IMR-90 (cell line): ENCODE results near the gene SLX9. TPM values are rescaled to one million over a fixed set of nuclear protein-coding genes. Genes with fewer than 3 reads are reported as not detected.

Experiments
- ATAC-seq: fragments of 200-7000 bp; cut with Tn5 transposase; 2 replicates; pipeline ENCODE4 v1.9.1; 2020; ENCODE audit warnings: low read depth, mild to moderate bottlenecking, moderate library complexity
- BruUV-seq: library from RNA; stranded (reverse); fragments of 400-500 nt; replicated peaks from 2 replicates; lab custom pipeline; 2021; lab: Mats Ljungman, UMichigan
- CTCF ChIA-PET: fragments of 300-600 bp; formaldehyde crosslinking; extraction: SDS; loops from one replicate; lab custom pipeline; 2021; ENCODE audit warnings: antibody characterized with exemption; lab: Yijun Ruan, JAX
- POLR2A ChIA-PET: fragments of 300-600 bp; sonication (Branson Sonifier 250); formaldehyde crosslinking; loops from one replicate; lab custom pipeline; 2022; ENCODE audit warnings: antibody characterized with exemption; ENCODE audit not compliant: unreplicated experiment; lab: Charles Lee
- DNase-seq: peaks from one replicate; pipeline ENCODE4 v3.0.0; 2013
- H2AFZ ChIP-seq: replicated peaks from 2 replicates; pipeline ENCODE3; 2013; ENCODE audit warnings: low read length, mild to moderate bottlenecking; ENCODE audit not compliant: poor library complexity
- H2AK5ac ChIP-seq: 2 replicates; pipeline ENCODE4 v1.6.1; 2013; ENCODE audit warnings: low read depth, low read length, inconsistent platforms
- H2AK9ac ChIP-seq: replicated peaks from 2 replicates; pipeline ENCODE3; 2013; ENCODE audit warnings: mild to moderate bottlenecking, low read depth, low read length, moderate library complexity; ENCODE audit not compliant: poor library complexity
- H2BK120ac ChIP-seq: 2 replicates; pipeline ENCODE4 v1.6.1; 2013; ENCODE audit warnings: low read depth, low read length, inconsistent platforms
- H2BK15ac ChIP-seq: 3 replicates; pipeline ENCODE4 v1.6.1; 2013; ENCODE audit warnings: low read depth, low read length, inconsistent platforms
- H2BK20ac ChIP-seq: 2 replicates; pipeline ENCODE4 v1.6.1; 2013; ENCODE audit warnings: low read depth, mild to moderate bottlenecking, inconsistent platforms, low read length, moderate library complexity
- H2BK5ac ChIP-seq: 2 replicates; pipeline ENCODE4 v1.6.1; 2013; ENCODE audit warnings: mild to moderate bottlenecking, low read depth, low read length, inconsistent platforms; ENCODE audit not compliant: poor library complexity, severe bottlenecking
- H3K14ac ChIP-seq: replicated peaks from 2 replicates; pipeline ENCODE4 v1.6.1; 2013; ENCODE audit warnings: low read depth, low read length, inconsistent platforms
- H3K18ac ChIP-seq: 2 replicates; pipeline ENCODE4 v1.6.1; 2013; ENCODE audit warnings: low read depth, low read length, control low read depth
- H3K23ac ChIP-seq: 2 replicates; pipeline ENCODE4 v1.6.1; 2013; ENCODE audit warnings: low read depth, low read length, inconsistent platforms
- H3K27ac ChIP-seq: 2 replicates; pipeline ENCODE4 v1.5.1; 2013; ENCODE audit warnings: mild to moderate bottlenecking, control low read depth, low read length; ENCODE audit not compliant: insufficient read depth
- H3K27me3 ChIP-seq: 2 replicates; pipeline ENCODE4 v1.6.1; 2013; ENCODE audit warnings: low read length; ENCODE audit not compliant: control insufficient read depth, insufficient read depth
- H3K36me3 ChIP-seq: 2 replicates; pipeline ENCODE4 v1.6.1; 2013; ENCODE audit warnings: low read length, mixed read lengths; ENCODE audit not compliant: control insufficient read depth, insufficient read depth
- H3K4ac ChIP-seq: 2 replicates; pipeline ENCODE4 v1.6.1; 2013; ENCODE audit warnings: low read depth, low read length, inconsistent platforms
- H3K4me1 ChIP-seq: 2 replicates; pipeline ENCODE4 v1.6.1; 2013; ENCODE audit warnings: low read length, mixed read lengths; ENCODE audit not compliant: control insufficient read depth, insufficient read depth
- H3K4me2 ChIP-seq: 2 replicates; pipeline ENCODE4 v1.6.1; 2013; ENCODE audit warnings: low read depth, mild to moderate bottlenecking, control low read depth, low read length, moderate library complexity
- H3K4me3 ChIP-seq: 2 replicates; pipeline ENCODE4 v1.5.1; 2013; ENCODE audit warnings: low read depth, mild to moderate bottlenecking, control low read depth, low read length, moderate library complexity; ENCODE audit not compliant: insufficient read depth
- H3K56ac ChIP-seq: 2 replicates; pipeline ENCODE4 v1.6.1; 2013; ENCODE audit warnings: low read length, inconsistent platforms; ENCODE audit not compliant: insufficient read depth; ENCODE audit errors: extremely low read depth
- H3K79me1 ChIP-seq, 2 experiments: 2 replicates each; pipeline ENCODE4 v1.6.1; 2013; ENCODE audit warnings: low read length in 2 of 2, inconsistent platforms in 1 of 2, low read depth in 1 of 2
- H3K9ac ChIP-seq: 2 replicates; pipeline ENCODE4 v1.6.1; 2013; ENCODE audit warnings: low read depth, low read length, control low read depth
- H3K9me1 ChIP-seq: 2 replicates; pipeline ENCODE4 v1.6.1; 2013; ENCODE audit warnings: low read length, inconsistent platforms; ENCODE audit not compliant: insufficient read depth
- H3K9me3 ChIP-seq: 2 replicates; pipeline ENCODE4 v1.6.1; 2013; ENCODE audit warnings: low read length; ENCODE audit not compliant: control insufficient read depth, insufficient read depth
- H4K20me1 ChIP-seq: 2 replicates; pipeline ENCODE4 v1.6.1; 2013; ENCODE audit warnings: low read length, inconsistent platforms; ENCODE audit not compliant: insufficient read depth
- H4K5ac ChIP-seq: 2 replicates; pipeline ENCODE4 v1.6.1; 2013; ENCODE audit warnings: mild to moderate bottlenecking, low read depth, low read length, control low read depth
- H4K8ac ChIP-seq, 2 experiments: 2 replicates each; pipeline ENCODE4 v1.6.1; 2013; ENCODE audit warnings: low read depth in 2 of 2, low read length in 2 of 2, control low read depth in 1 of 2, inconsistent platforms in 1 of 2
- H4K91ac ChIP-seq: 2 replicates; pipeline ENCODE4 v1.6.1; 2013; ENCODE audit warnings: low read depth, low read length, inconsistent platforms; ENCODE audit not compliant: insufficient read depth
- BHLHE40 ChIP-seq: fragments of 150-350 bp; IDR thresholded peaks from 2 replicates; pipeline ENCODE4 v1.6.1; 2016; ENCODE audit warnings: mild to moderate bottlenecking, low read depth, low read length
- CHD1 ChIP-seq: IDR thresholded peaks from 2 replicates; pipeline ENCODE4 v1.6.1; 2012; ENCODE audit warnings: low read depth, low read length, improper control_type of control experiment
- ELK1 ChIP-seq: fragments of 150-350 bp; IDR thresholded peaks from 2 replicates; pipeline ENCODE4 v1.6.1; 2016; ENCODE audit warnings: low read depth, mild to moderate bottlenecking, low read length, moderate library complexity, borderline replicate concordance
- MAZ ChIP-seq: IDR thresholded peaks from 2 replicates; pipeline ENCODE4 v1.6.1; 2012; ENCODE audit warnings: low read depth, mild to moderate bottlenecking, low read length, improper control_type of control experiment, moderate library complexity, borderline replicate concordance
- NFE2L2 ChIP-seq: fragments of 150-350 bp; IDR thresholded peaks from 2 replicates; pipeline ENCODE4 v1.6.1; 2016; ENCODE audit warnings: low read depth, mild to moderate bottlenecking, low read length
- RFX5 ChIP-seq: IDR thresholded peaks from 2 replicates; pipeline ENCODE4 v1.8.0; 2012; ENCODE audit warnings: low read depth, mild to moderate bottlenecking, low read length, moderate library complexity
- WGBS, 2 experiments: methylation state at CpG; one replicate each; pipeline versions ENCODE4 v1.1.5 to v1.1.7; 2013; ENCODE audit warnings: missing lambda C conversion rate in 2 of 2; ENCODE audit not compliant: insufficient read length in 1 of 2; ENCODE audit errors: extremely low coverage in 2 of 2; 5-methylcytosine and 5-hydroxymethylcytosine counted together
- dilution Hi-C: fragments of 300-500 bp; cut with HindIII; formaldehyde crosslinking; loops from one replicate; pipeline ENCODE4 v1.14.3; 2018; ENCODE audit warnings: low sequenced_read_pairs; ENCODE audit not compliant: unreplicated experiment
- in situ Hi-C: fragments of 300-500 bp; cut with MboI; formaldehyde crosslinking; loops from 3 replicates; pipeline ENCODE4 v1.14.3; 2019; ENCODE audit warnings: low sequenced_read_pairs, inconsistent platforms, mixed read lengths
- intact Hi-C: fragments of 100-400 bp; cut with micrococcal nuclease; formaldehyde crosslinking; loops from 2 replicates; pipeline ENCODE4 v1.10.0; 2022
- polyA plus RNA-seq, 3 experiments: library from polyadenylated mRNA; depleted of rRNA; stranded (reverse); fragments of >200 nt; gene quantifications; 2 replicates each; pipeline ENCODE4 v1.2.3, GENCODE V29; 2012; ENCODE audit warnings: low replicate concordance in 1 of 3
- total RNA-seq: library from RNA; depleted of rRNA; stranded (reverse); fragments of >200 nt; gene quantifications from 2 replicates; pipeline ENCODE4 v1.2.3, GENCODE V29; 2012

The SLX9 gene
- total and polyA plus RNA-seq, 2 of the 4 experiments (the other 2 are of a cell fraction): 10.4 to 21.7 TPM

GRCh38 chr21:44962403-44962966 lies 22.7 kb downstream of the SLX9 start (continued):
- TF ChIP-seq ELK1 (no peak), RFX5 (no peak)

GRCh38 chr21:44964381-44964780 lies 24.6 kb downstream of the SLX9 start:
- H4K8ac ChIP-seq: peak overlapping the region; percentile 34 to 64; a peak in 2 of 4 replicates
- peaks cover 13% of the 10 kb centered on the region for H3K9me1 ChIP-seq
- intact Hi-C loops (loop anchor here (5.0 kb wide), 1 partner anchor 173 kb away; no protein-coding TSS in a partner anchor), in situ Hi-C loops (no loop called here), dilution Hi-C loops (no loop called here)
- H3K4ac ChIP-seq: peak overlapping the region; percentile 93
- peak overlapping the region; percentile 74 for H3K14ac ChIP-seq
- H3K18ac ChIP-seq: no peak overlapping the region; the same call in 1 of the 2 replicates
- 96% methylated on average over 3 of the region's 12 CpGs; no CpG with 5 or more reads in 1 of the 2 experiments for WGBS, 2 experiments
- H3K9ac ChIP-seq: no peak overlapping the region
- no peak overlapping the region for H3K4me3 ChIP-seq
- peak overlapping the region; percentile 49; the same call in 1 of the 2 replicates for H2BK120ac ChIP-seq
- H2BK15ac ChIP-seq: peak overlapping the region; percentile 38; the same call in 1 of the 3 replicates
- H2BK5ac ChIP-seq: peak overlapping the region; percentile 16
- no peak overlapping the region for H2AK9ac ChIP-seq
- peak overlapping the region; percentile 24; the same call in 1 of the 2 replicates for H4K91ac ChIP-seq
- ChIA-PET CTCF (interaction anchor here (1.0 to 3.1 kb wide), 3 partner anchors 164 to 173 kb away, joined by 3 to 16 read pairs (median 8); no protein-coding TSS in a partner anchor), POLR2A (no interaction called here)
- H3K56ac ChIP-seq: no peak overlapping the region
- BruUV-seq: no TSS peak
- H3K79me1 ChIP-seq: peaks cover 27 to 64% of the 10 kb centered on the region in 2 experiments
- H4K20me1 ChIP-seq: peaks cover 3% of the 10 kb centered on the region
- no peaks in the 10 kb centered on the region for H3K27me3 ChIP-seq
- H3K4me1 ChIP-seq: peaks cover 18% of the 10 kb centered on the region
- H3K4me2 ChIP-seq: no peak overlapping the region
- TF ChIP-seq MAZ: no peak
- no peak for TF ChIP-seq NFE2L2
- no peak for TF ChIP-seq CHD1
- TF ChIP-seq BHLHE40: no peak
- ATAC-seq: no peak
- peaks cover 21% of the 10 kb centered on the region for H3K36me3 ChIP-seq
- peak overlapping the region; percentile 29; the same call in 1 of the 2 replicates for H4K5ac ChIP-seq
- 0 out of 2 replicates have a peak overlapping the region, but pooled peaks have one; percentile 33 for H3K23ac ChIP-seq
- H2AK5ac ChIP-seq: peak overlapping the region; percentile 86
- H2BK20ac ChIP-seq: peak overlapping the region; percentile 82; the same call in 1 of the 2 replicates
- DNase-seq: no peak
- H2AFZ ChIP-seq: no peak overlapping the region
- peaks cover 5% of the 10 kb centered on the region; the same call in 1 of the 2 replicates for H3K9me3 ChIP-seq
- no peak overlapping the region; the same call in 1 of the 2 replicates for H3K27ac ChIP-seq
